NK-92 treated with Interleukin-12 subunit alpha and Interleukin-12 subunit beta, amount 100 ng/mL, for 24 hours (cell line): Measurements from ENCODE around the gene RUNDC3A.
A peak's percentile ranks its signal among the peaks of the same experiment; 100 is the strongest.

Experiments
- DNase-seq: peaks from one replicate; lab custom pipeline; 2025; lab: John Stamatoyannopoulos, UW

The RUNDC3A gene

GRCh38 chr17:44283344-44284023 lies 24.9 kb upstream of the RUNDC3A start:
- no peak for DNase-seq

GRCh38 chr17:44284024-44284400 lies 24.4 kb upstream of the RUNDC3A start:
- DNase-seq = no peak

- no peak for DNase-seq
Observed at GRCh38 chr17:44287651-44288050, 20.8 kb upstream of the RUNDC3A start.

GRCh38 chr17:44293509-44294226 lies 14.7 kb upstream of the RUNDC3A start:
- DNase-seq = peak; percentile 20

- no peak for DNase-seq
Observed at GRCh38 chr17:44297975-44298374, 10.4 kb upstream of the RUNDC3A start.

GRCh38 chr17:44304651-44305050 lies 3.8 kb upstream of the RUNDC3A start:
- no peak for DNase-seq

- DNase-seq = no peak
Observed at GRCh38 chr17:44307387-44308186, 814 bp upstream of the RUNDC3A start.

- DNase-seq = no peak
Observed at GRCh38 chr17:44308865-44309264, 464 bp downstream of the RUNDC3A start.

GRCh38 chr17:44309472-44309871 lies 1.1 kb downstream of the RUNDC3A start:
- DNase-seq = no peak

GRCh38 chr17:44310188-44310587 lies 1.8 kb downstream of the RUNDC3A start:
- DNase-seq = no peak

- no peak for DNase-seq
Observed at GRCh38 chr17:44310609-44311376, 2.4 kb downstream of the RUNDC3A start.

- no peak for DNase-seq
Observed at GRCh38 chr17:44311562-44312181, 3.3 kb downstream of the RUNDC3A start.

- DNase-seq = no peak
Observed at GRCh38 chr17:44312396-44313104, 4.1 kb downstream of the RUNDC3A start.

GRCh38 chr17:44314031-44314430 lies 5.6 kb downstream of the RUNDC3A start:
- DNase-seq = no peak

- no peak for DNase-seq
Observed at GRCh38 chr17:44314524-44314868, 6.1 kb downstream of the RUNDC3A start.

- DNase-seq = no peak
Observed at GRCh38 chr17:44314869-44315661, 6.7 kb downstream of the RUNDC3A start.

GRCh38 chr17:44315760-44316731 lies 7.6 kb downstream of the RUNDC3A start:
- DNase-seq = no peak

- no peak for DNase-seq
Observed at GRCh38 chr17:44317545-44317944, 9.1 kb downstream of the RUNDC3A start.
